Measurements from ENCODE around the gene PABPN1L.

GRCh38 chr16:88867581-88868246 lies 1.3 kb upstream of the PABPN1L start:
- no peak for TF ChIP-seq CTCF (IDR thresholded peaks at IDR 0.05)
- no peak for TF ChIP-seq ZFX (IDR thresholded peaks at IDR 0.05; ENCODE audit: borderline replicate concordance)
